Stomach (tissue), 9 donors: ENCODE data around the gene DCST1. TPM values are rescaled to one million over a fixed set of nuclear protein-coding genes. Genes with fewer than 3 reads are reported as not detected.

Experiments used
- DNase-seq, 2 donors: peaks; one replicate each; pipeline versions ENCODE4 v3.0.0 to v3.0.0-alpha.2; 2013 to 2019
- H3K27ac ChIP-seq, 5 donors: fragments of 200-600 bp in 4 of 5; sonication (generic) in 4 of 5; one replicate each; pipeline ENCODE4 v1.5.1; 2013 to 2019; ENCODE audit warnings: mild to moderate bottlenecking in 1 of 5, moderate library complexity in 1 of 5
- H3K27me3 ChIP-seq, 3 donors: fragments of 200-600 bp; sonication (generic); one replicate each; pipeline ENCODE4 v1.5.1; 2017 to 2019; ENCODE audit warnings: mixed run types in 1 of 3
- H3K36me3 ChIP-seq, 4 donors: fragments of 200-600 bp; sonication (generic); 1 replicate in 3 of 4; 2 replicates in 1 of 4; pipeline ENCODE4 v1.5.1; 2016 to 2019
- H3K4me1 ChIP-seq, 4 donors: fragments of 200-600 bp; sonication (generic); one replicate each; pipeline ENCODE4 v1.5.1; 2016 to 2019
- H3K4me3 ChIP-seq, 4 donors: fragments of 200-600 bp; sonication (generic) in 3 of 4; one replicate each; pipeline ENCODE4 v1.5.1; 2016 to 2019; ENCODE audit warnings: mild to moderate bottlenecking in 1 of 4
- H3K9me3 ChIP-seq, 4 donors: fragments of 200-600 bp; sonication (generic); one replicate each; pipeline ENCODE4 v1.5.1; 2016 to 2019
- EP300 ChIP-seq: sonication (generic); formaldehyde crosslinking; IDR thresholded peaks from one replicate; pipeline ENCODE4 v1.6.1; 2017; ENCODE audit warnings: antibody characterized with exemption
- POLR2A ChIP-seq, 4 donors: fragments of 450-650 bp; IDR thresholded peaks; one replicate each; pipeline ENCODE4 v1.6.1; 2016; ENCODE audit warnings: antibody characterized with exemption in 4 of 4, control low read depth in 2 of 4, mild to moderate bottlenecking in 1 of 4, moderate library complexity in 1 of 4
- POLR2AphosphoS5 ChIP-seq, 3 donors: sonication (generic); formaldehyde crosslinking; IDR thresholded peaks; one replicate each; pipeline ENCODE4 v1.6.1; 2016; ENCODE audit warnings: antibody characterized with exemption in 3 of 3
- WGBS, 5 donors: extraction: QIAGEN DNeasy Blood & Tissue Kit in 3 of 5; methylation state at CpG; one replicate each; pipeline versions ENCODE4 v1.1.5 to v1.1.7; 2013 to 2018; 5-methylcytosine and 5-hydroxymethylcytosine counted together
- intact Hi-C: fragments of 100-400 bp; cut with DNase I; formaldehyde crosslinking; loops from one replicate; pipeline ENCODE4 v1.15.1; 2023; ENCODE audit warnings: low total_unique reads
- polyA plus RNA-seq, 3 donors: library from polyadenylated mRNA; stranded (reverse); fragments of 200-250 nt; gene quantifications; one replicate each; pipeline ENCODE4 v1.2.3, GENCODE V29; 2013
- total RNA-seq, 5 donors: library from RNA; depleted of rRNA; stranded (reverse); fragments of >200 nt; gene quantifications; one replicate each; pipeline versions ENCODE4 v1.1.0 to v1.2.3, GENCODE V29; 2014 to 2016
- TF ChIP-seq, protein P1 (sequence below), 7 experiments: fragments of 450-650 bp in 4 of 7; fragments of 200-600 bp in 3 of 7; sonication (generic) in 3 of 7; IDR thresholded peaks; one replicate each; pipeline ENCODE4 v1.5.1; 2016 to 2019; ENCODE audit warnings: antibody characterized with exemption in 7 of 7, control low read depth in 2 of 7, mild to moderate bottlenecking in 1 of 7
- donor health status: healthy with polysubstance abuse.
- donor health status: Bipolar disorder and iron deficiency.
- donor health status: healthy.

Gene DCST1
- total and polyA plus RNA-seq, 8 donors: 0.13 to 0.89 (median 0.18) TPM; not detected in 5

DNA sequence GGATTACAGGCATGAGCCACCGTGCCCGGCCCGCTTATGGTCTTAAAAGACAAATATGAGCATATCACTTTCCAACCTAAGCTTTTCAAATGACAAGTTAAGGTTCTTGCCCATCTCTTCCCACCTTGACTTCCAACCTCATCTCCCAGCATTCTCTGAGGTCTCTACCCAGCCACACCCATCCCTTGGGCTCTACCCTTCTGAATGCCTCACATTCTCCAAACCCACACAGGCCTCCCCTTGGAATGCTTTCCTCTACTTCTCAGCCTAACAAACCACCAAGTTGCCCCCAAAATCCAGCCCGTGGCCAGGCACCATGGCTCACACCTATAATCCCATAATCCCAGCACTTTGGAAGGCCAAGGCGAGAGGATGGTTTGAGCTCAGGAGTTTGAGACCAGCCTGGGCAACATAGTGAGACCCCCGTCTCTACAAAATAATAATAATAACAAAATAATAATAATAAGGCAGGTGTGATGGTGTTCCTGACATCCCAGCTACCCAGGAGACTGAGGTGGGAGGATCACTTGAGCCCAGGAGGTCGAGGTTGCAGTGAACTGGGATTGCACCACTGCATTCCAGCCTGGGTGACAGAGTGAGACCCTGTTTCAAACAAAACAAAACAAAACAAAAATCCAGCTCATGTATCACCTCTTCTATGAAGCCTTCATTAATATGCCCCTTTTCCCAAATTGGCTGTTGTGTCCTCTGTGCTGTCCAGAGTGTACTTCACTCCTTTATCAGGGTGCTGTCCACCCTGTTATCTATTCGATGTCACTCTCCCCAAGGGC lies 11.3 kb upstream of the DCST1 start:
- DNase-seq: no peak
- TF ChIP-seq POLR2AphosphoS5 (IDR thresholded peaks at IDR 0.05) (no peak), POLR2A (IDR thresholded peaks at IDR 0.05) (no peak)
- TF ChIP-seq, protein P1, sequence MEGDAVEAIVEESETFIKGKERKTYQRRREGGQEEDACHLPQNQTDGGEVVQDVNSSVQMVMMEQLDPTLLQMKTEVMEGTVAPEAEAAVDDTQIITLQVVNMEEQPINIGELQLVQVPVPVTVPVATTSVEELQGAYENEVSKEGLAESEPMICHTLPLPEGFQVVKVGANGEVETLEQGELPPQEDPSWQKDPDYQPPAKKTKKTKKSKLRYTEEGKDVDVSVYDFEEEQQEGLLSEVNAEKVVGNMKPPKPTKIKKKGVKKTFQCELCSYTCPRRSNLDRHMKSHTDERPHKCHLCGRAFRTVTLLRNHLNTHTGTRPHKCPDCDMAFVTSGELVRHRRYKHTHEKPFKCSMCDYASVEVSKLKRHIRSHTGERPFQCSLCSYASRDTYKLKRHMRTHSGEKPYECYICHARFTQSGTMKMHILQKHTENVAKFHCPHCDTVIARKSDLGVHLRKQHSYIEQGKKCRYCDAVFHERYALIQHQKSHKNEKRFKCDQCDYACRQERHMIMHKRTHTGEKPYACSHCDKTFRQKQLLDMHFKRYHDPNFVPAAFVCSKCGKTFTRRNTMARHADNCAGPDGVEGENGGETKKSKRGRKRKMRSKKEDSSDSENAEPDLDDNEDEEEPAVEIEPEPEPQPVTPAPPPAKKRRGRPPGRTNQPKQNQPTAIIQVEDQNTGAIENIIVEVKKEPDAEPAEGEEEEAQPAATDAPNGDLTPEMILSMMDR (IDR thresholded peaks at IDR 0.05): no peak
- H3K4me3 ChIP-seq: no peak overlapping the region
- H3K4me1 ChIP-seq: peaks cover 8 to 27% (median 18%) of the 10 kb centered on the region in 4 donors
- H3K27me3 ChIP-seq: no peaks in the 10 kb centered on the region
- intact Hi-C loops: no loop called here
- H3K36me3 ChIP-seq: peaks cover 0 to 9% (median 0%) of the 10 kb centered on the region in 4 donors
- H3K27ac ChIP-seq: no peak overlapping the region
- no peaks in the 10 kb centered on the region for H3K9me3 ChIP-seq
- WGBS, 5 donors: 81 to 87% (median 83%) methylated on average over 8 of the region's 8 CpGs

GRCh38 chr1:155022927-155023236 lies 10.7 kb upstream of the DCST1 start:
- Histone ChIP-seq H3K27me3 (no peaks in the 10 kb centered on the region), H3K9me3 (no peaks in the 10 kb centered on the region), H3K4me1 (peaks cover 5 to 23% (median 12%) of the 10 kb centered on the region in 4 donors), H3K36me3 (peaks cover 0 to 9% (median 0%) of the 10 kb centered on the region in 4 donors), H3K27ac (no peak overlapping the region), H3K4me3 (no peak overlapping the region)
- DNase-seq: peak; percentile 33 to 68
- intact Hi-C loops: no loop called here
- WGBS, 5 donors: 30 to 56% (median 35%) methylated on average over 4 of the region's 4 CpGs
- TF ChIP-seq POLR2A (IDR thresholded peaks at IDR 0.05): no peak
- TF ChIP-seq EP300: no peak
- no peak for TF ChIP-seq POLR2AphosphoS5 (IDR thresholded peaks at IDR 0.05)
- TF ChIP-seq, protein P1 (IDR thresholded peaks at IDR 0.05): no peak

GRCh38 chr1:155023627-155024026 lies 10.0 kb upstream of the DCST1 start:
- 74 to 87% (median 77%) methylated on average over 5 of the region's 5 CpGs for WGBS, 5 donors
- H3K27ac ChIP-seq: no peak overlapping the region
- TF ChIP-seq EP300 (no peak), POLR2AphosphoS5 (IDR thresholded peaks at IDR 0.05) (no peak), POLR2A (IDR thresholded peaks at IDR 0.05) (no peak)
- TF ChIP-seq, protein P1 (IDR thresholded peaks at IDR 0.05): no peak

GRCh38 chr1:155024315-155024714 lies 9.3 kb upstream of the DCST1 start:
- Histone ChIP-seq H3K36me3 (no peaks in the 10 kb centered on the region), H3K4me3 (no peak overlapping the region), H3K4me1 (peaks cover 0 to 9% (median 2%) of the 10 kb centered on the region in 4 donors), H3K27me3 (no peaks in the 10 kb centered on the region), H3K9me3 (no peaks in the 10 kb centered on the region), H3K27ac (no peak overlapping the region)
- no peak for TF ChIP-seq EP300
- TF ChIP-seq, protein P1 (IDR thresholded peaks at IDR 0.05): no peak
- no peak for TF ChIP-seq POLR2A (IDR thresholded peaks at IDR 0.05)
- TF ChIP-seq POLR2AphosphoS5 (IDR thresholded peaks at IDR 0.05): no peak
- DNase-seq: no peak
- 90 to 94% (median 92%) methylated on average over 9 of the region's 9 CpGs for WGBS, 5 donors
- intact Hi-C loops: no loop called here

More at GRCh38 chr1:155023627-155024026, 10.0 kb upstream of the DCST1 start:
- Histone ChIP-seq H3K9me3 (no peaks in the 10 kb centered on the region), H3K36me3 (peaks cover 0 to 5% (median 0%) of the 10 kb centered on the region in 4 donors), H3K4me3 (no peak overlapping the region), H3K27me3 (no peaks in the 10 kb centered on the region), H3K4me1 (peaks cover 0 to 15% (median 5%) of the 10 kb centered on the region in 4 donors)
- DNase-seq: no peak
- intact Hi-C loops: no loop called here
